GM12878 (cell line): ENCODE measurements around the gene ADAR. TPM values are rescaled to one million over a fixed set of nuclear protein-coding genes. Genes with fewer than 3 reads are reported as not detected.

Experiments
- ATAC-seq: fragments of 200-7000 bp; cut with Tn5 transposase; 3 replicates; pipeline ENCODE4 v1.9.1; 2020; ENCODE audit warnings: mild to moderate bottlenecking, moderate library complexity
- BruUV-seq: library from RNA; stranded (reverse); fragments of 400-500 nt; replicated peaks from 2 replicates; lab custom pipeline; 2021; lab: Mats Ljungman, UMichigan
- CTCF ChIA-PET: fragments of 300-600 bp; sonication (Branson Sonifier 250); formaldehyde crosslinking; extraction: SDS; loops from one replicate; lab custom pipeline; 2021; ENCODE audit warnings: inconsistent platforms; lab: Yijun Ruan, JAX
- POLR2A ChIA-PET: fragments of 350-600 bp; formaldehyde crosslinking; extraction: SDS; loops from one replicate; lab custom pipeline; 2021; ENCODE audit warnings: inconsistent platforms; lab: Charles Lee
- RAD21 ChIA-PET: fragments of 300-600 bp; sonication (Branson Sonifier 250); formaldehyde crosslinking; loops from one replicate; lab custom pipeline; 2023; ENCODE audit warnings: antibody characterized with exemption; ENCODE audit not compliant: unreplicated experiment; lab: Charles Lee
- SMC1A ChIA-PET: fragments of 300-600 bp; sonication (Branson Sonifier 250); formaldehyde crosslinking; loops from one replicate; lab custom pipeline; 2023; ENCODE audit not compliant: unreplicated experiment, uncharacterized antibody; lab: Charles Lee
- DNase-seq: peaks from one replicate; pipeline ENCODE4 v3.0.0-alpha.2; 2011; ENCODE audit warnings: low read depth, low spot score
- FAIRE-seq: peaks from 3 replicates; lab custom pipeline; 2011; peaks lifted over from hg19 to GRCh38; lab: Jason Lieb, UNC
- H2AFZ ChIP-seq: 2 replicates; pipeline ENCODE4 v1.6.0; 2011; ENCODE audit warnings: low read depth, low read length, control low read depth; ENCODE audit not compliant: control insufficient read depth
- H3K27ac ChIP-seq: 2 replicates; pipeline ENCODE4 v1.5.1; 2011; ENCODE audit warnings: control low read depth; ENCODE audit not compliant: control insufficient read depth, insufficient read depth
- H3K27me3 ChIP-seq, 2 experiments: replicated peaks in 1 of 2; 2 replicates each; pipeline versions ENCODE4 v1.6.0 to v1.6.1; 2011; ENCODE audit warnings: low read length in 1 of 2; ENCODE audit not compliant: control insufficient read depth in 2 of 2, insufficient read depth in 2 of 2
- H3K36me3 ChIP-seq, 2 experiments: 2 replicates each; pipeline ENCODE4 v1.5.1; 2011; ENCODE audit warnings: low read length in 1 of 2; ENCODE audit not compliant: control insufficient read depth in 2 of 2, insufficient read depth in 2 of 2
- H3K4me1 ChIP-seq: 2 replicates; pipeline ENCODE4 v1.6.1; 2011; ENCODE audit warnings: mild to moderate bottlenecking, low read length, moderate library complexity, mixed read lengths; ENCODE audit not compliant: control insufficient read depth, insufficient read depth
- H3K4me2 ChIP-seq: 2 replicates; pipeline ENCODE4 v1.6.0; 2011; ENCODE audit warnings: control low read depth; ENCODE audit not compliant: control insufficient read depth, insufficient read depth
- H3K4me3 ChIP-seq: fragments of 200-600 bp; sonication (generic); 2 replicates; pipeline ENCODE4 v1.5.1; 2016
- H3K79me2 ChIP-seq: 2 replicates; pipeline ENCODE4 v1.6.0; 2011; ENCODE audit warnings: low read length; ENCODE audit not compliant: control insufficient read depth, insufficient read depth
- H3K9ac ChIP-seq: 2 replicates; pipeline ENCODE4 v1.8.0; 2011; ENCODE audit warnings: low read length, control low read depth, mixed read lengths; ENCODE audit not compliant: control insufficient read depth, insufficient read depth
- H3K9me3 ChIP-seq: replicated peaks from 3 replicates; pipeline ENCODE4 v1.5.1; 2011; ENCODE audit warnings: mild to moderate bottlenecking, low read length; ENCODE audit not compliant: control insufficient read depth, insufficient read depth
- H4K20me1 ChIP-seq: 2 replicates; pipeline ENCODE4 v1.6.0; 2011; ENCODE audit not compliant: control insufficient read depth, insufficient read depth
- HCFC1 ChIP-seq: fragments of 150-350 bp; IDR thresholded peaks from 2 replicates; pipeline ENCODE4 v1.6.1; 2014; ENCODE audit warnings: low read length
- JUNB ChIP-seq: IDR thresholded peaks from 2 replicates; pipeline ENCODE4 v1.6.1; 2016; ENCODE audit warnings: antibody characterized with exemption, mild to moderate bottlenecking
- KAT2A ChIP-seq: conservative IDR thresholded peaks from 2 replicates; pipeline ENCODE4 v1.6.1; 2011; ENCODE audit warnings: low read depth, low read length; ENCODE audit not compliant: control insufficient read depth
- KDM1A ChIP-seq: fragments of 200-600 bp; sonication (generic); IDR thresholded peaks from 2 replicates; pipeline ENCODE4 v1.6.1; 2016; ENCODE audit warnings: borderline replicate concordance
- MTA3 ChIP-seq: IDR thresholded peaks from 2 replicates; pipeline ENCODE4 v1.6.1; 2012; ENCODE audit warnings: low read length, inconsistent platforms, borderline replicate concordance
- PAX5 ChIP-seq: IDR thresholded peaks from 2 replicates; pipeline ENCODE4 v1.6.1; 2011; ENCODE audit warnings: low read depth, low read length, borderline replicate concordance
- POLR2A ChIP-seq: IDR thresholded peaks from 2 replicates; pipeline ENCODE4 v1.6.1; 2011; ENCODE audit warnings: low read depth, mild to moderate bottlenecking, low read length
- ZSCAN29 ChIP-seq: fragments of 450-650 bp; IDR thresholded peaks from 2 replicates; pipeline ENCODE4 v1.6.1; 2017; ENCODE audit warnings: mild to moderate bottlenecking, moderate library complexity
- WGBS: methylation state at CpG from one replicate; pipeline ENCODE4 v1.1.6; 2016; ENCODE audit warnings: low lambda C conversion rate; ENCODE audit not compliant: insufficient replicate concordance, insufficient coverage; ENCODE audit errors: missing lambda C conversion rate; 5-methylcytosine and 5-hydroxymethylcytosine counted together
- in situ Hi-C: fragments of 300-500 bp; cut with MboI; formaldehyde crosslinking; loops from 9 replicates; pipeline ENCODE4 v1.14.3; 2018; ENCODE audit warnings: mixed read lengths
- intact Hi-C: fragments of 100-400 bp; cut with micrococcal nuclease; formaldehyde crosslinking; loops from one replicate; pipeline ENCODE4 v1.14.2; 2022; ENCODE audit not compliant: unreplicated experiment
- polyA plus RNA-seq, 11 experiments: library from polyadenylated mRNA; depleted of rRNA in 4 of 11; unstranded in 6 of 11; stranded (reverse) in 5 of 11; fragments of >200 nt; fragmentation: Nextera tagmentation in 4 of 11; fragmentation: Illumina TruSeq in 1 of 11; extraction: Ambion mirVana in 4 of 11; extraction: Trizol in 1 of 11; gene quantifications; 1 replicate in 1 of 11; 2 replicates in 10 of 11; pipeline versions ENCODE4 v1.2.1 to v1.2.3, GENCODE V29; 2011 to 2016; ENCODE audit warnings: inconsistent platforms in 2 of 11, missing spikeins in 2 of 11, low read depth in 1 of 11
- total RNA-seq, 4 experiments: library from RNA; depleted of rRNA in 3 of 4; stranded (reverse); fragments of >200 nt in 3 of 4; fragmentation: Illumina TruSeq in 1 of 4; extraction: Trizol in 1 of 4; gene quantifications; 2 replicates each; pipeline versions ENCODE4 v1.2.1 to v1.2.3, GENCODE V29; 2013 to 2021

Gene ADAR
- total and polyA plus RNA-seq, 10 of the 15 experiments (the other 5 are each of a cell fraction or from before 2014, with no cell fraction given): 55.5 to 413 (median 176) TPM

DNA sequence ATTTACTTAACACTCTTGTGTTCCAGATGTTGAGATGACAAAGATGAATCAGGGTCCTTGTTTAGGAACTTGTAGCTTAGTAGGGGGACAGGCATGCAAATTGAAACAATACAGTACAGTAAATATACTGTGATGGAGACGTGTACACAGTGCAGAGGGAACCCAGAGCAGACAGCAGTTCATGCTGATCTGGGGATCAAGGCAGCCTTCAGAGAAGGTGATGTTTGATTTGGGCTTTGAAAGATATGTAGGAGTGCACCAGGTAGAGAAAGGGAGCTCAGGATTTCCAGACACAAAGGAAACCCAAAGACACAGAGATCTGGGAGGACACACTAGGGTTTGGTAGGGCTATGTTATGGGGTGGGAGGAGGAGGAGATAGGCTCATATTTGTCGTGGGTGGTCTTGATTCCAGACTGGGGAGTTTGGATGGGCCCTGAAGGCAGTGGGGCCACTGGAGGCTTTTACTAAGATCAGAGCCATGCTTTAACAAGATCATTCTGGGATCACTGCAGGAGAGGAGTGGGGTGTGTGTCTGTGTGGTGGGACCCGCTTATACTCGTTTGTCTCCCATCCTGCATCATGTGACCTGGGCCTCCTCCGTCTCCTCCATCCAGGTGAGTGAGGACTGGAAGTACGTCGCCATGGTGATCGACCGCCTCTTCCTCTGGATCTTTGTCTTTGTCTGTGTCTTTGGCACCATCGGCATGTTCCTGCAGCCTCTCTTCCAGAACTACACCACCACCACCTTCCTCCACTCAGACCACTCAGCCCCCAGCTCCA is 32.6 kb downstream of the ADAR start:
- no peak for FAIRE-seq
- SMC1A ChIA-PET: interaction anchor here (0.6 to 2.3 kb wide), 3 partner anchors 16 to 115 kb away, joined by 3 to 8 read pairs (median 3); no protein-coding TSS in a partner anchor
- TF ChIP-seq HCFC1 (no peak), MTA3 (no peak), ZSCAN29 (no peak), JUNB (no peak), KDM1A (no peak), POLR2A (no peak), PAX5 (no peak), KAT2A (no peak)
- Histone ChIP-seq H3K4me2 (no peak overlapping the region), H3K27ac (no peak overlapping the region), H3K9ac (no peak overlapping the region), H3K4me3 (no peak overlapping the region), H3K9me3 (no peaks in the 10 kb centered on the region), H3K4me1 (no peaks in the 10 kb centered on the region), H3K27me3 (no peaks in the 10 kb centered on the region), H3K79me2 (no peaks in the 10 kb centered on the region), H4K20me1 (no peaks in the 10 kb centered on the region), H2AFZ (no peak overlapping the region), H3K36me3 (peaks cover 4 to 10% of the 10 kb centered on the region in 2 experiments)
- BruUV-seq: no TSS peak
- intact Hi-C loops (no loop called here), in situ Hi-C loops (no loop called here)
- DNase-seq: no peak
- ATAC-seq: no peak; the same call in 1 of the 3 replicates
- CTCF ChIA-PET: interaction anchor here (0.7 to 4.8 kb wide), 3 partner anchors 9 to 92 kb away, joined by 3 to 23 read pairs (median 4); no protein-coding TSS in a partner anchor
- POLR2A ChIA-PET: no interaction called here
- 66% methylated on average over 10 of the region's 10 CpGs for WGBS
- RAD21 ChIA-PET: no interaction called here
